HepG2 (cell line): Measurements from ENCODE around the gene CNNM3. TPM values are rescaled to one million over a fixed set of nuclear protein-coding genes. Genes with fewer than 3 reads are reported as not detected.

ENCODE experiments used
- ATAC-seq: fragments of 200-7000 bp; cut with Tn5 transposase; 3 replicates; pipeline ENCODE4 v1.9.1; 2020; ENCODE audit warnings: mild to moderate bottlenecking, moderate library complexity
- BruUV-seq: library from RNA; stranded (reverse); fragments of 400-500 nt; replicated peaks from 2 replicates; lab custom pipeline; 2021; lab: Mats Ljungman, UMichigan
- CTCF ChIA-PET: fragments of 300-600 bp; formaldehyde crosslinking; extraction: SDS; loops from one replicate; lab custom pipeline; 2021; ENCODE audit warnings: low total read pairs, inconsistent platforms, low intra/inter-chr PET ratio; lab: Yijun Ruan, JAX
- POLR2A ChIA-PET: fragments of 350-600 bp; sonication (Branson Sonifier 250); formaldehyde crosslinking; loops from one replicate; lab custom pipeline; 2020; ENCODE audit warnings: antibody characterized with exemption, inconsistent platforms; lab: Yijun Ruan, JAX
- DNase-seq: peaks from one replicate; pipeline ENCODE4 v3.0.0-alpha.2; 2015; ENCODE audit warnings: low spot score
- FAIRE-seq: peaks from 3 replicates; lab custom pipeline; 2011; peaks lifted over from hg19 to GRCh38; lab: Jason Lieb, UNC
- H2AFZ ChIP-seq: one replicate; pipeline ENCODE4 v1.6.1; 2011; ENCODE audit warnings: low read length, inconsistent platforms
- H3K27ac ChIP-seq: fragments of 300-600 bp; 3 replicates; pipeline ENCODE4 v1.8.0; 2011; ENCODE audit warnings: mixed run types, mild to moderate bottlenecking, mixed read lengths, low read length, inconsistent platforms; ENCODE audit not compliant: insufficient read depth; ENCODE audit errors: extremely low read length
- H3K27me3 ChIP-seq, 2 experiments: fragments of 200-600 bp in 1 of 2; 2 replicates in 1 of 2; 3 replicates in 1 of 2; pipeline versions ENCODE4 v1.6.0 to v1.8.0; 2011; ENCODE audit warnings: low read length in 2 of 2, mild to moderate bottlenecking in 2 of 2, moderate library complexity in 2 of 2, inconsistent platforms in 1 of 2; ENCODE audit not compliant: insufficient read depth in 2 of 2, control insufficient read depth in 1 of 2
- H3K36me3 ChIP-seq, 2 experiments: fragments of 200-600 bp in 1 of 2; replicated peaks in 1 of 2; 2 replicates in 1 of 2; 3 replicates in 1 of 2; pipeline versions ENCODE4 v1.5.1 to v1.8.0; 2011; ENCODE audit warnings: low read length in 2 of 2, inconsistent platforms in 1 of 2; ENCODE audit not compliant: insufficient read depth in 2 of 2, control insufficient read depth in 1 of 2
- H3K4me1 ChIP-seq: 2 replicates; pipeline ENCODE4 v1.5.1; 2012; ENCODE audit warnings: low read length, inconsistent platforms; ENCODE audit not compliant: insufficient read depth
- H3K4me2 ChIP-seq: 2 replicates; pipeline ENCODE4 v1.6.0; 2011; ENCODE audit warnings: low read depth, low read length, inconsistent platforms
- H3K4me3 ChIP-seq, 3 experiments: fragments of 200-600 bp in 1 of 3; sonication (generic), shearing (Covaris generic) in 1 of 3; replicated peaks in 1 of 3; 2 replicates each; pipeline ENCODE4 v1.5.1; 2011 to 2016; ENCODE audit warnings: low read length in 3 of 3, inconsistent platforms in 2 of 3, low read depth in 2 of 3, mild to moderate bottlenecking in 2 of 3, control low read depth in 1 of 3, mixed read lengths in 1 of 3; ENCODE audit not compliant: insufficient read depth in 1 of 3
- H3K79me2 ChIP-seq: one replicate; pipeline ENCODE4 v1.6.1; 2011; ENCODE audit warnings: low read length, inconsistent platforms; ENCODE audit not compliant: insufficient read depth
- H3K9ac ChIP-seq: 2 replicates; pipeline ENCODE4 v1.6.0; 2011; ENCODE audit warnings: mild to moderate bottlenecking, low read depth, low read length, inconsistent platforms; ENCODE audit not compliant: insufficient read depth
- H3K9me3 ChIP-seq: 2 replicates; pipeline ENCODE4 v1.5.1; 2012; ENCODE audit warnings: mild to moderate bottlenecking, low read length
- H4K20me1 ChIP-seq: 2 replicates; pipeline ENCODE4 v1.6.0; 2011; ENCODE audit warnings: inconsistent platforms, mild to moderate bottlenecking, low read length, moderate library complexity; ENCODE audit not compliant: insufficient read depth
- AGO1 ChIP-seq: fragments of 200-400 bp; formaldehyde crosslinking; IDR thresholded peaks from 2 replicates; pipeline ENCODE4 v1.6.1; 2017; ENCODE audit warnings: mild to moderate bottlenecking, low read depth, low read length, moderate library complexity; ENCODE audit not compliant: poor library complexity, severe bottlenecking
- AGO2 ChIP-seq: fragments of 200-400 bp; formaldehyde crosslinking; optimal IDR thresholded peaks from 2 replicates; pipeline ENCODE3; 2017; ENCODE audit warnings: mild to moderate bottlenecking, low read depth, low read length, moderate library complexity
- GATAD1 ChIP-seq: IDR thresholded peaks from 2 replicates; pipeline ENCODE4 v1.6.1; 2016; ENCODE audit warnings: missing genetic modification reagents, missing compliant biosample characterization
- POLR2A ChIP-seq, 2 experiments: IDR thresholded peaks; 2 replicates each; pipeline ENCODE4 v1.6.1; 2011; ENCODE audit warnings: low read depth in 2 of 2, low read length in 2 of 2, mild to moderate bottlenecking in 1 of 2, moderate library complexity in 1 of 2; ENCODE audit not compliant: insufficient read depth in 1 of 2
- ZNF121 ChIP-seq: sonication (generic); formaldehyde crosslinking; IDR thresholded peaks from 2 replicates; pipeline ENCODE4 v1.5.0; 2020; ENCODE audit warnings: mild to moderate bottlenecking, missing genetic modification reagents
- ZNF24 ChIP-seq: fragments of 450-650 bp; IDR thresholded peaks from 2 replicates; pipeline ENCODE4 v1.6.1; 2017; ENCODE audit warnings: antibody characterized with exemption, mild to moderate bottlenecking
- WGBS: methylation state at CpG from one replicate; pipeline ENCODE4 v1.1.6; 2017; ENCODE audit warnings: low lambda C conversion rate; 5-methylcytosine and 5-hydroxymethylcytosine counted together
- in situ Hi-C: cut with HindIII; loops from 2 replicates; pipeline ENCODE4 v1.10.0; 2017; ENCODE audit warnings: low pct_unique_long_range_greater_than_20kb; ENCODE audit not compliant: extremely low pct_ligation_motif_present
- intact Hi-C: fragments of 100-400 bp; cut with micrococcal nuclease; formaldehyde crosslinking; loops from one replicate; pipeline ENCODE4 v1.10.0; 2022; ENCODE audit not compliant: unreplicated experiment
- polyA plus RNA-seq, 8 experiments: library from polyadenylated mRNA; depleted of rRNA in 3 of 8; stranded (reverse) in 7 of 8; unstranded in 1 of 8; fragments of >200 nt; fragmentation: Illumina TruSeq in 4 of 8; extraction: Trizol in 4 of 8; gene quantifications; 2 replicates each; pipeline versions ENCODE4 v1.2.1 to v1.2.3, GENCODE V29; 2011 to 2016; ENCODE audit warnings: low read depth in 4 of 8, missing spikeins in 1 of 8, mixed read lengths in 1 of 8; ENCODE audit not compliant: insufficient read depth in 1 of 8
- total RNA-seq, 5 experiments: library from RNA; depleted of rRNA; stranded (reverse); fragments of >200 nt; fragmentation: Illumina TruSeq; extraction: Trizol; gene quantifications; 2 replicates each; pipeline ENCODE4 v1.2.3, GENCODE V29; 2016; ENCODE audit warnings: low read depth in 1 of 5
- TF ChIP-seq, protein P1 (sequence below): sonication (generic); formaldehyde crosslinking; IDR thresholded peaks from 2 replicates; pipeline ENCODE4 v1.5.1; 2020; ENCODE audit warnings: mild to moderate bottlenecking, missing genetic modification reagents, borderline replicate concordance
- TF ChIP-seq, protein P2 (sequence below): sonication (generic); formaldehyde crosslinking; IDR thresholded peaks from 2 replicates; pipeline ENCODE4 v1.5.0; 2020; ENCODE audit warnings: mild to moderate bottlenecking, missing genetic modification reagents

Gene CNNM3
- total and polyA plus RNA-seq, 2 of the 13 experiments (the other 11 are each of a cell fraction or from before 2014, with no cell fraction given): 21.2 to 27.9 TPM

GRCh38 chr2:96843538-96844268, 27.6 kb downstream of the CNNM3 start, which contains the start of gene ANKRD23:
ANKRD23 (minus strand) TSS chr2:96844021; CDS start chr2:96843992, 29 bp downstream.
- DNase-seq (no peak), FAIRE-seq (no peak), ATAC-seq (no peak)
- TF ChIP-seq, protein P1, sequence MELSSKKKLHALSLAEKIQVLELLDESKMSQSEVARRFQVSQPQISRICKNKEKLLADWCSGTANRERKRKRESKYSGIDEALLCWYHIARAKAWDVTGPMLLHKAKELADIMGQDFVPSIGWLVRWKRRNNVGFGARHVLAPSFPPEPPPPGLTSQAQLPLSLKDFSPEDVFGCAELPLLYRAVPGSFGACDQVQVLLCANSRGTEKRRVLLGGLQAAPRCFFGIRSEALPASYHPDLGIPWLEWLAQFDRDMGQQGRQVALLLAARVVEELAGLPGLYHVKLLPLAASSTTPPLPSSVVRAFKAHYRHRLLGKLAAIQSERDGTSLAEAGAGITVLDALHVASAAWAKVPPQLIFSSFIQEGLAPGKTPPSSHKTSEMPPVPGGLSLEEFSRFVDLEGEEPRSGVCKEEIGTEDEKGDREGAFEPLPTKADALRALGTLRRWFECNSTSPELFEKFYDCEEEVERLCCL (CRISPR knock-in tag): no peak
- TF ChIP-seq, protein P2, sequence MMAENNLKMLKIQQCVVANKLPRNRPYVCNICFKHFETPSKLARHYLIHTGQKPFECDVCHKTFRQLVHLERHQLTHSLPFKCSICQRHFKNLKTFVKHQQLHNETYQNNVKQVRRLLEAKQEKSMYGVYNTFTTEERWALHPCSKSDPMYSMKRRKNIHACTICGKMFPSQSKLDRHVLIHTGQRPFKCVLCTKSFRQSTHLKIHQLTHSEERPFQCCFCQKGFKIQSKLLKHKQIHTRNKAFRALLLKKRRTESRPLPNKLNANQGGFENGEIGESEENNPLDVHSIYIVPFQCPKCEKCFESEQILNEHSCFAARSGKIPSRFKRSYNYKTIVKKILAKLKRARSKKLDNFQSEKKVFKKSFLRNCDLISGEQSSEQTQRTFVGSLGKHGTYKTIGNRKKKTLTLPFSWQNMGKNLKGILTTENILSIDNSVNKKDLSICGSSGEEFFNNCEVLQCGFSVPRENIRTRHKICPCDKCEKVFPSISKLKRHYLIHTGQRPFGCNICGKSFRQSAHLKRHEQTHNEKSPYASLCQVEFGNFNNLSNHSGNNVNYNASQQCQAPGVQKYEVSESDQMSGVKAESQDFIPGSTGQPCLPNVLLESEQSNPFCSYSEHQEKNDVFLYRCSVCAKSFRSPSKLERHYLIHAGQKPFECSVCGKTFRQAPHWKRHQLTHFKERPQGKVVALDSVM (CRISPR knock-in tag): 0 out of 2 replicates have a peak, but pooled peaks have one; percentile 24
- 0 out of 4 replicates have a peak, but pooled peaks of 1 of the 2 experiments have one; percentile 20 for TF ChIP-seq POLR2A (IDR thresholded peaks at IDR 0.05; ENCODE audit: insufficient read depth in 1 of 2, low read depth in 2 of 2, low read length in 2 of 2)
- TF ChIP-seq ZNF121 (CRISPR knock-in tag): peak; percentile 46; the same call in 1 of the 2 replicates
- TF ChIP-seq GATAD1 (CRISPR knock-in tag): no peak
- TF ChIP-seq ZNF24: no peak
- TF ChIP-seq AGO1: peak; percentile 13
- no peak for TF ChIP-seq AGO2
- Histone ChIP-seq H3K27me3 (no peaks in the 10 kb centered on the region), H3K27ac (no peak within 1 kb of the TSS), H3K36me3 (peaks cover 5 to 7% of the 10 kb centered on the region in 2 experiments; a peak in 4 of 5 replicates), H4K20me1 (no peaks in the 10 kb centered on the region), H3K9ac (no peak within 1 kb of the TSS), H3K9me3 (no peaks in the 10 kb centered on the region), H3K4me1 (peaks cover 12% of the 10 kb centered on the region), H3K4me2 (no peak within 1 kb of the TSS), H2AFZ (no peak within 1 kb of the TSS), H3K79me2 (no peaks in the 10 kb centered on the region), H3K4me3 (no peak within 1 kb of the TSS)
- no TSS peak for BruUV-seq
- WGBS: 98% methylated on average over 14 of the region's 14 CpGs
- intact Hi-C loops: no loop called here
- in situ Hi-C loops: no loop called here
- CTCF ChIA-PET: no interaction called here
- POLR2A ChIA-PET: interaction anchor here (0.9 to 1.2 kb wide), 2 partner anchors 24 to 25 kb away, joined by 3 to 4 read pairs; no protein-coding TSS in a partner anchor
